HepG2 (cell line): ENCODE results near the gene FIBP. TPM values are rescaled to one million over a fixed set of nuclear protein-coding genes. Genes with fewer than 3 reads are reported as not detected.
A peak's percentile ranks its signal among the peaks of the same experiment; 100 is the strongest.

Experiments
- CENPBD1 ChIP-seq: sonication (generic); formaldehyde crosslinking; IDR thresholded peaks from 2 replicates; pipeline ENCODE4 v1.8.0; 2022; ENCODE audit warnings: missing genetic modification reagents, low read depth, mild to moderate bottlenecking, borderline replicate concordance
- CENPX ChIP-seq: sonication (generic); formaldehyde crosslinking; IDR thresholded peaks from 2 replicates; pipeline ENCODE4 v1.9.0; 2021; ENCODE audit warnings: mild to moderate bottlenecking, missing genetic modification reagents, moderate library complexity
- HMG20A ChIP-seq: IDR thresholded peaks from 2 replicates; pipeline ENCODE4 v1.6.1; 2016; ENCODE audit warnings: borderline replicate concordance
- HMG20B ChIP-seq: conservative IDR thresholded peaks from 2 replicates; pipeline ENCODE4 v1.6.1; 2016; ENCODE audit warnings: missing genetic modification reagents, missing compliant biosample characterization
- HNF1A ChIP-seq, 2 experiments: sonication (generic) in 1 of 2; formaldehyde crosslinking in 1 of 2; IDR thresholded peaks; 2 replicates each; pipeline versions ENCODE4 v1.4.0 to v1.6.1; 2016 to 2020; ENCODE audit warnings: borderline replicate concordance in 1 of 2, low read depth in 1 of 2, mild to moderate bottlenecking in 1 of 2, missing genetic modification reagents in 1 of 2
- HNRNPLL ChIP-seq: fragments of 200-400 bp; formaldehyde crosslinking; IDR thresholded peaks from 2 replicates; pipeline ENCODE4 v1.6.1; 2017; ENCODE audit warnings: mild to moderate bottlenecking, low read depth, low read length; ENCODE audit not compliant: poor library complexity, severe bottlenecking
- IKZF1 ChIP-seq: fragments of 450-650 bp; IDR thresholded peaks from 2 replicates; pipeline ENCODE4 v1.7.1; 2016
- MLLT10 ChIP-seq: sonication (generic); formaldehyde crosslinking; IDR thresholded peaks from 2 replicates; pipeline ENCODE4 v1.4.0; 2020; ENCODE audit warnings: missing genetic modification reagents
- MYNN ChIP-seq: sonication (generic); formaldehyde crosslinking; IDR thresholded peaks from 2 replicates; pipeline ENCODE4 v1.4.0; 2020; ENCODE audit warnings: mild to moderate bottlenecking, low read depth, missing genetic modification reagents
- PAF1 ChIP-seq: IDR thresholded peaks from 2 replicates; pipeline ENCODE4 v1.6.1; 2016; ENCODE audit warnings: missing genetic modification reagents, missing compliant biosample characterization
- SCMH1 ChIP-seq: sonication (generic); formaldehyde crosslinking; IDR thresholded peaks from 2 replicates; pipeline ENCODE4 v1.9.0; 2021; ENCODE audit warnings: missing genetic modification reagents, mild to moderate bottlenecking, borderline replicate concordance
- SIX1 ChIP-seq: sonication (generic); formaldehyde crosslinking; IDR thresholded peaks from 2 replicates; pipeline ENCODE4 v1.4.0; 2020; ENCODE audit warnings: missing genetic modification reagents, borderline replicate concordance
- TMF1 ChIP-seq: sonication (generic); formaldehyde crosslinking; IDR thresholded peaks from 2 replicates; pipeline ENCODE4 v1.8.1; 2022; ENCODE audit warnings: low read depth, missing genetic modification reagents
- TSC22D2 ChIP-seq: sonication (generic); formaldehyde crosslinking; IDR thresholded peaks from 2 replicates; pipeline ENCODE4 v1.5.1; 2020; ENCODE audit warnings: missing genetic modification reagents, mild to moderate bottlenecking, borderline replicate concordance
- ZBTB43 ChIP-seq: sonication (generic); formaldehyde crosslinking; conservative IDR thresholded peaks from 2 replicates; pipeline ENCODE4 v1.4.0; 2020; ENCODE audit warnings: missing genetic modification reagents
- ZBTB8A ChIP-seq: sonication (generic); formaldehyde crosslinking; IDR thresholded peaks from 2 replicates; pipeline ENCODE4 v1.4.0; 2020; ENCODE audit warnings: mild to moderate bottlenecking, low read depth, missing genetic modification reagents, borderline replicate concordance
- ZFAT ChIP-seq: sonication (generic); formaldehyde crosslinking; conservative IDR thresholded peaks from 2 replicates; pipeline ENCODE4 v1.8.1; 2023; ENCODE audit warnings: missing genetic modification reagents, inconsistent platforms
- ZMYM3 ChIP-seq: sonication (generic); formaldehyde crosslinking; IDR thresholded peaks from 2 replicates; pipeline ENCODE4 v1.5.1; 2020; ENCODE audit warnings: mild to moderate bottlenecking, missing genetic modification reagents
- ZNF232 ChIP-seq: sonication (generic); formaldehyde crosslinking; IDR thresholded peaks from 2 replicates; pipeline ENCODE4 v1.4.0; 2020; ENCODE audit warnings: missing genetic modification reagents, borderline replicate concordance
- ZNF350 ChIP-seq: sonication (generic); formaldehyde crosslinking; IDR thresholded peaks from 2 replicates; pipeline ENCODE4 v1.4.0; 2020; ENCODE audit warnings: mild to moderate bottlenecking, low read depth, missing genetic modification reagents, borderline replicate concordance
- ZNF749 ChIP-seq: sonication (generic); formaldehyde crosslinking; IDR thresholded peaks from 2 replicates; pipeline ENCODE4 v1.8.0; 2022; ENCODE audit warnings: mild to moderate bottlenecking, missing genetic modification reagents, moderate library complexity, borderline replicate concordance
- polyA plus RNA-seq, 8 experiments: library from polyadenylated mRNA; depleted of rRNA in 3 of 8; stranded (reverse) in 7 of 8; unstranded in 1 of 8; fragments of >200 nt; fragmentation: Illumina TruSeq in 4 of 8; extraction: Trizol in 4 of 8; gene quantifications; 2 replicates each; pipeline versions ENCODE4 v1.2.1 to v1.2.3, GENCODE V29; 2011 to 2016; ENCODE audit warnings: low read depth in 4 of 8, missing spikeins in 1 of 8, mixed read lengths in 1 of 8; ENCODE audit not compliant: insufficient read depth in 1 of 8
- total RNA-seq, 5 experiments: library from RNA; depleted of rRNA; stranded (reverse); fragments of >200 nt; fragmentation: Illumina TruSeq; extraction: Trizol; gene quantifications; 2 replicates each; pipeline ENCODE4 v1.2.3, GENCODE V29; 2016; ENCODE audit warnings: low read depth in 1 of 5

FIBP gene
- total and polyA plus RNA-seq, 2 of the 13 experiments (the other 11 are each of a cell fraction or from before 2014, with no cell fraction given) = 42.9 to 62.1 TPM

- no peak for TF ChIP-seq SCMH1 (CRISPR knock-in tag)
- TF ChIP-seq ZFAT (CRISPR knock-in tag) = no peak
- TF ChIP-seq ZBTB8A (CRISPR knock-in tag) = no peak
- TF ChIP-seq MLLT10 (CRISPR knock-in tag) = no peak
- 0 out of 2 replicates have a peak, but pooled peaks have one; percentile 72 for TF ChIP-seq ZNF749 (CRISPR knock-in tag)
- TF ChIP-seq ZNF350 = no peak; the same call in 1 of the 2 replicates
- no peak for TF ChIP-seq TSC22D2 (CRISPR knock-in tag)
- no peak for TF ChIP-seq ZMYM3 (CRISPR knock-in tag)
- no peak for TF ChIP-seq PAF1 (CRISPR knock-in tag)
- TF ChIP-seq ZNF232 = no peak
- TF ChIP-seq TMF1 (CRISPR knock-in tag) = peak; percentile 52; the same call in 1 of the 2 replicates
- no peak for TF ChIP-seq CENPX (CRISPR knock-in tag)
- peak; percentile 61 for TF ChIP-seq HNRNPLL
- no peak for TF ChIP-seq HMG20A (CRISPR knock-in tag)
- TF ChIP-seq HMG20B = 0 out of 2 replicates have a peak, but pooled peaks have one; percentile 23
- TF ChIP-seq MYNN = no peak
- no peak for TF ChIP-seq HNF1A (IDR thresholded peaks at IDR 0.05; ENCODE audit: low read depth)
- peak; percentile 82; the same call in 1 of the 2 replicates for TF ChIP-seq HNF1A (CRISPR knock-in tag; IDR thresholded peaks at IDR 0.05; ENCODE audit: borderline replicate concordance)
- TF ChIP-seq IKZF1 = no peak
- no peak for TF ChIP-seq SIX1 (CRISPR knock-in tag)
- TF ChIP-seq CENPBD1 (CRISPR knock-in tag) = no peak
- no peak for TF ChIP-seq ZBTB43 (CRISPR knock-in tag)
These were observed 30.2 kb downstream of the FIBP start, which contains the start of gene CFL1 (continued) for GRCh38 chr11:65857853-65858680.
